HG03575 (cell line): ENCODE results near the gene CRACR2B.

ENCODE experiments used
- ATAC-seq: cut with Tn5 transposase; IDR thresholded peaks from one replicate; pipeline ENCODE4 v1.9.1; 2021; ENCODE audit not compliant: unreplicated experiment, insufficient number of reproducible peaks, low FRiP score; ENCODE audit errors: extremely low read depth

Gene CRACR2B

DNA sequence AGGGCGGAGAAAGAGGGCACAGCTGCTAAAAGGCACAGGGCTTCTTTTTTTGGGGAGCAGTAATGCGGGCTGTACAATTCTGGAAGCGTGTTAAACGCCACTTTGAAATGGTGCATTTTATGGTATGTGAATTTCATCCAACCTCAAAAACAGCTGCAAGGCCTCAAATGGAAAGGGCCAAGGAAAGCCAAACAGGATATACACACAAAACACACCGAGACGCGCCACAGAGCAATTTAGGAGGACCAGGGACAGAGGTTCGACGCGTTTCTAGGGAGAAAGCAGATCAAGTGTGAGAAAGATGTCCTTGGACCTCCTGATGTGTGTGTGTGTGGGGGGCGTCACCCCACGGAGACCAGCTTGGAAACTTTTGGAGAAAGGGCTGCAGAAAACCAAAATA, 46.0 kb downstream of the CRACR2B start:
- no peak for ATAC-seq

DNA sequence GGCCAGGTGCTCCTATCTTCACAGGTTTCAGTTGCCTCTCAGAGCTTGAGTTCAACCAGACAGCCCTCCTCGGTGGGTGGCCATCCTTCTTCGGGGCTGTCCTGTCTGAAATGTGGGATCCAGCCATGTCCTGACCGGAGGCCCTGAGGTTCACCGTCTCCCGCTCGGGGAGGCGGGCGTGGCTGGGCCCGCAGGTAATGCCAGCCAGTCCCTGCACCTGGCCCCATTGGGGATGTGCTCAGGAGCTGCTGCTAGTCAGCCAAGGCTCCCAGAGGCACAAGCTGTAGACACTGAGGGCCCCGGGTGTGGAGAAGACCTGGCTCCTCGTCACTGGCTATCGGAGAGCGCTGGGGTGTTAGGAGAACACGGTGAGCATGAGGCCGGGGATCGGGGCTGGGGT, 47.5 kb downstream of the CRACR2B start:
- no peak for ATAC-seq

- ATAC-seq: no peak
These were observed 48.1 kb downstream of the CRACR2B start for GRCh38 chr11:875769-876301.

DNA sequence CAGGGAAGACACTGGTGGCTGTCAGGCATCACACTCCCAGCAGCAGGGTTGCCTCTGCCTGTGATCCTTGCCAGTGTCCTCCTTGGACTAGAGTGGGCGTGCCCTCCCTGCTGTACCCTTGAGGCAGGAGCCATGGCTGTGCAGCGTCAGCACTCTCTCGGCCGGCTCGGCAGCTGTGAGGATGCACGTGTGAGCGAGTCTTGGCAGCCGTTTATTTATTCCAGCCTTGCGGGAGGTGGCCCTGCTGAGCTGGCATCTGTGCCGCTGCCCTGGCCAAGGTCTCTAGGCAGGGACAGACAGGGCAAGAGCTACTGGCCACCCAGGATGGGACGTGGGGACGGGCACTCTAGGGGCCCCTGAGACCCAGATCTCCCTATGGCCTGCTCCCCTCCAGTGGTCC, 48.8 kb downstream of the CRACR2B start:
- ATAC-seq: no peak

DNA sequence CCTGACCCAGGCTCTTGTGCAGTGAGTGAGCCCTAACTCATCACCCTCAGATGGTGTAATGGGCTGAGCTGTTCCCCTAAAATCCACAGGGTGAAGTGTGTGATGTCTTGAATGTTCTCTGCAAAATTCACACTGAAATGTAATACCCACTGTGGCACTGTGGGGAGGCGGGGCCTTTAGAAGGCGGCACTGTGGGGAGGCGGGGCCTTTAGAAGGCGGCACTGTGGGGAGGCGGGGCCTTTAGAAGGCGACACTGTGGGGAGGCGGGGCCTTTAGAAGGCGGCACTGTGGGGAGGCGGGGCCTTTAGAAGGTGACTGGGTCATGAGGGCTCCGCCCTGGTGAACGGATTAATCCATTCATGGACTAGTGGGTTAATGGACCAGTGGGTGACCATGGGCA, 49.8 kb downstream of the CRACR2B start:
- ATAC-seq: no peak

GRCh38 chr11:880447-880846, 52.7 kb downstream of the CRACR2B start:
- ATAC-seq: no peak
